ENCODE data around the gene CHRFAM7A. TPM values are rescaled to one million over a fixed set of nuclear protein-coding genes. Genes with fewer than 3 reads are reported as not detected.
A peak's percentile ranks its signal among the peaks of the same experiment; 100 is the strongest.
"Not testable (repeated sequence)": the region's sequence is repeated elsewhere in the genome, so short reads cannot be mapped to it uniquely, and the experiment has no call there.

The CHRFAM7A gene
- total RNA-seq = 1 to 10 TPM in 2 of 3 donors, under 1 TPM in 1; 0.90 to 2.0 (median 1.4) TPM
- long read RNA-seq, donor 1 = 0 reads
- long read RNA-seq, donor 2, partial matches to known transcripts = 0 of 1 reads
- long read RNA-seq, donor 2, other reads (novel, unspliced or antisense) = 1 of 1 reads

GRCh38 chr15:30392766-30393663, at the start of gene CHRFAM7A:
Gene CHRFAM7A (minus strand): TSS chr15:30393540. CDS start chr15:30383351, 10,189 bp downstream.
- H3K36me3 ChIP-seq (ENCODE audit: low read depth); H3K4me1 ChIP-seq (ENCODE audit: low read depth); H3K4me3 ChIP-seq; H3K9me3 ChIP-seq; DNase-seq; intact Hi-C loops (cut with DNase I, micrococcal nuclease): not testable (repeated sequence)
- ATAC-seq = peak; percentile 75

GRCh38 chr15:30438348-30438747, 45.0 kb upstream of the CHRFAM7A start:
- H3K9me3 ChIP-seq; H3K4me3 ChIP-seq; intact Hi-C loops (cut with DNase I, micrococcal nuclease); ATAC-seq; H3K4me1 ChIP-seq (ENCODE audit: low read depth); H3K36me3 ChIP-seq (ENCODE audit: low read depth); DNase-seq: not testable (repeated sequence)

GRCh38 chr15:30435878-30436277, 42.5 kb upstream of the CHRFAM7A start:
- ATAC-seq; H3K36me3 ChIP-seq (ENCODE audit: low read depth); H3K9me3 ChIP-seq; intact Hi-C loops (cut with DNase I, micrococcal nuclease); H3K4me3 ChIP-seq; DNase-seq; H3K4me1 ChIP-seq (ENCODE audit: low read depth): not testable (repeated sequence)

GRCh38 chr15:30420723-30421122, 27.4 kb upstream of the CHRFAM7A start:
- not testable (repeated sequence) for ATAC-seq, DNase-seq

GRCh38 chr15:30414160-30414559, 20.8 kb upstream of the CHRFAM7A start, which contains the start of gene GOLGA8R:
Gene GOLGA8R (minus strand): TSS chr15:30414260. CDS start chr15:30414162, 98 bp downstream.
- DNase-seq; intact Hi-C loops (cut with DNase I, micrococcal nuclease); H3K36me3 ChIP-seq (ENCODE audit: low read depth); H3K4me3 ChIP-seq; H3K4me1 ChIP-seq (ENCODE audit: low read depth); H3K9me3 ChIP-seq; ATAC-seq: not testable (repeated sequence)

More at GRCh38 chr15:30420723-30421122, 27.4 kb upstream of the CHRFAM7A start:
- H3K9me3 ChIP-seq; H3K4me3 ChIP-seq; H3K36me3 ChIP-seq (ENCODE audit: low read depth); H3K4me1 ChIP-seq (ENCODE audit: low read depth); intact Hi-C loops (cut with DNase I, micrococcal nuclease): not testable (repeated sequence)

- H3K4me1 ChIP-seq (ENCODE audit: low read depth); H3K9me3 ChIP-seq; intact Hi-C loops (cut with DNase I, micrococcal nuclease); H3K4me3 ChIP-seq; ATAC-seq; H3K36me3 ChIP-seq (ENCODE audit: low read depth): not testable (repeated sequence)
- DNase-seq = peak in 1 of 3 donors; percentile 8
Observed at GRCh38 chr15:30407636-30408035, 14.3 kb upstream of the CHRFAM7A start.

GRCh38 chr15:30398988-30399387, 5.6 kb upstream of the CHRFAM7A start:
- intact Hi-C loops (cut with DNase I, micrococcal nuclease); H3K4me3 ChIP-seq; H3K4me1 ChIP-seq (ENCODE audit: low read depth); H3K9me3 ChIP-seq; H3K36me3 ChIP-seq (ENCODE audit: low read depth): not testable (repeated sequence)
- ATAC-seq (peak; percentile 60), DNase-seq (peak; percentile 54 to 80 (median 75))

GRCh38 chr15:30393664-30393991, 288 bp upstream of the CHRFAM7A start:
- H3K4me3 ChIP-seq; H3K9me3 ChIP-seq; H3K4me1 ChIP-seq (ENCODE audit: low read depth); DNase-seq; intact Hi-C loops (cut with DNase I, micrococcal nuclease); H3K36me3 ChIP-seq (ENCODE audit: low read depth): not testable (repeated sequence)
- peak; percentile 16 for ATAC-seq

GRCh38 chr15:30386318-30386887, 6.9 kb downstream of the CHRFAM7A start:
- H3K9me3 ChIP-seq; H3K36me3 ChIP-seq (ENCODE audit: low read depth); ATAC-seq; H3K4me1 ChIP-seq (ENCODE audit: low read depth); H3K4me3 ChIP-seq; DNase-seq; intact Hi-C loops (cut with DNase I, micrococcal nuclease): not testable (repeated sequence)

GRCh38 chr15:30377082-30377413, 16.3 kb downstream of the CHRFAM7A start:
- intact Hi-C loops (cut with DNase I, micrococcal nuclease); H3K36me3 ChIP-seq (ENCODE audit: low read depth); ATAC-seq; H3K4me1 ChIP-seq (ENCODE audit: low read depth); DNase-seq; H3K4me3 ChIP-seq; H3K9me3 ChIP-seq: not testable (repeated sequence)

- ATAC-seq; intact Hi-C loops (cut with DNase I, micrococcal nuclease); DNase-seq; H3K36me3 ChIP-seq (ENCODE audit: low read depth); H3K4me3 ChIP-seq; H3K4me1 ChIP-seq (ENCODE audit: low read depth); H3K9me3 ChIP-seq: not testable (repeated sequence)
Observed at GRCh38 chr15:30376375-30377081, 16.8 kb downstream of the CHRFAM7A start.

- H3K4me3 ChIP-seq; intact Hi-C loops (cut with DNase I, micrococcal nuclease); H3K9me3 ChIP-seq; DNase-seq; H3K36me3 ChIP-seq (ENCODE audit: low read depth); H3K4me1 ChIP-seq (ENCODE audit: low read depth): not testable (repeated sequence)
- peak; percentile 14 for ATAC-seq
Observed at GRCh38 chr15:30375872-30376271, 17.5 kb downstream of the CHRFAM7A start.

GRCh38 chr15:30374862-30375261, 18.5 kb downstream of the CHRFAM7A start:
- H3K4me3 ChIP-seq; H3K9me3 ChIP-seq; intact Hi-C loops (cut with DNase I, micrococcal nuclease); DNase-seq; ATAC-seq; H3K36me3 ChIP-seq (ENCODE audit: low read depth); H3K4me1 ChIP-seq (ENCODE audit: low read depth): not testable (repeated sequence)

GRCh38 chr15:30368271-30368670, 25.1 kb downstream of the CHRFAM7A start:
- H3K4me1 ChIP-seq (ENCODE audit: low read depth); H3K4me3 ChIP-seq; DNase-seq; ATAC-seq; H3K36me3 ChIP-seq (ENCODE audit: low read depth); intact Hi-C loops (cut with DNase I, micrococcal nuclease); H3K9me3 ChIP-seq: not testable (repeated sequence)

All from mucosa of descending colon (tissue), 3 donors.